Measurements from ENCODE around the gene RAB26. TPM values are rescaled to one million over a fixed set of nuclear protein-coding genes. Genes with fewer than 3 reads are reported as not detected.
"Not testable (repeated sequence)": the region's sequence is repeated elsewhere in the genome, so short reads cannot be mapped to it uniquely, and the experiment has no call there.

The RAB26 gene
- total RNA-seq, 2 experiments from 2014 or later = 0.26 to 0.31 TPM

GRCh38 chr16:2129890-2130447 lies 18.5 kb upstream of the RAB26 start:
- H3K4me3 Mint-ChIP-seq; CTCF ChIA-PET; H3K9me3 Mint-ChIP-seq (ENCODE audit: insufficient read depth); H3K27me3 Mint-ChIP-seq (ENCODE audit: low read depth); DNase-seq; POLR2A ChIA-PET; H3K36me3 Mint-ChIP-seq (ENCODE audit: low read depth); ATAC-seq; H3K4me1 Mint-ChIP-seq (ENCODE audit: low read depth): not testable (repeated sequence)
- H3K27ac Mint-ChIP-seq = peak overlapping the region; percentile 20

- POLR2A ChIA-PET; H3K4me3 Mint-ChIP-seq; H3K27ac Mint-ChIP-seq; H3K27me3 Mint-ChIP-seq (ENCODE audit: low read depth); H3K4me1 Mint-ChIP-seq (ENCODE audit: low read depth); DNase-seq; CTCF ChIA-PET; ATAC-seq; H3K9me3 Mint-ChIP-seq (ENCODE audit: insufficient read depth); H3K36me3 Mint-ChIP-seq (ENCODE audit: low read depth): not testable (repeated sequence)
Observed at GRCh38 chr16:2133797-2134196, 14.6 kb upstream of the RAB26 start.

DNA sequence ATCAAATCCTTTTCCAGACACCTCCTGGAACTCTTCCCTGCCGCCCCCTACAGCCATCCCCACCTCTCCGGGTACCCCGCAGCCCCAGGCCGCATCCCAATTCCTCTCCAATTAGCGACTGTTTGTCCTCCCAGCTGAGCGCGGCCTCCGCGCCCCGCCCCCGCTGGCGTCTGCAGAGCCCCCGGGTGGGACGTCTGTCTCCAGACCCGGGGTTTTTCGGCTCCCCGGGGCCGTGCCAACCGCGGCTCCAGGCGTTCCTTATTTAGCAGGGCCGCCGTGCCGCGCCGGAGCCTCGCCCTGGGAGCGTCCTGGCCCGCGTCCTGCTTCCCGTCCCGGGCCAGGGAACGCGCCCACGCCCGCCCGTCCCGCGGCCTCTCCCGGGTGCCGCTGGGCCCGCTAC lies 13.4 kb upstream of the RAB26 start:
- H3K36me3 Mint-ChIP-seq (ENCODE audit: low read depth); H3K4me1 Mint-ChIP-seq (ENCODE audit: low read depth); H3K27me3 Mint-ChIP-seq (ENCODE audit: low read depth); POLR2A ChIA-PET; H3K9me3 Mint-ChIP-seq (ENCODE audit: insufficient read depth); CTCF ChIA-PET; DNase-seq; ATAC-seq: not testable (repeated sequence)
- H3K4me3 Mint-ChIP-seq = peak overlapping the region; percentile 80
- peak overlapping the region; percentile 66 for H3K27ac Mint-ChIP-seq

GRCh38 chr16:2135770-2136490 lies 12.5 kb upstream of the RAB26 start, which contains the start of gene PKD1:
Gene PKD1, minus strand, starts transcription at chr16:2135898. Its CDS starts 209 bp downstream, at chr16:2135689.
- H3K9me3 Mint-ChIP-seq (ENCODE audit: insufficient read depth); H3K27me3 Mint-ChIP-seq (ENCODE audit: low read depth); H3K36me3 Mint-ChIP-seq (ENCODE audit: low read depth): not testable (repeated sequence)
- POLR2A ChIA-PET = interaction anchor here (1.3 to 1.5 kb wide), 2 partner anchors 16 to 19 kb away, joined by 4 to 6 read pairs; partner anchors contain the start of gene TRAF7
- peak; percentile 98 for DNase-seq
- Mint-ChIP-seq H3K4me3 (peak within 1 kb of the TSS; percentile 91), H3K27ac (peak within 1 kb of the TSS; percentile 95), H3K4me1 (ENCODE audit: low read depth) (peaks cover 11% of the 10 kb centered on the region)
- ATAC-seq = peak; percentile 95
- CTCF ChIA-PET = interaction anchor here (0.6 to 2.1 kb wide), 5 partner anchors 12 to 377 kb away, joined by 3 to 13 read pairs (median 8); partner anchors contain the start of gene TRAF7

DNA sequence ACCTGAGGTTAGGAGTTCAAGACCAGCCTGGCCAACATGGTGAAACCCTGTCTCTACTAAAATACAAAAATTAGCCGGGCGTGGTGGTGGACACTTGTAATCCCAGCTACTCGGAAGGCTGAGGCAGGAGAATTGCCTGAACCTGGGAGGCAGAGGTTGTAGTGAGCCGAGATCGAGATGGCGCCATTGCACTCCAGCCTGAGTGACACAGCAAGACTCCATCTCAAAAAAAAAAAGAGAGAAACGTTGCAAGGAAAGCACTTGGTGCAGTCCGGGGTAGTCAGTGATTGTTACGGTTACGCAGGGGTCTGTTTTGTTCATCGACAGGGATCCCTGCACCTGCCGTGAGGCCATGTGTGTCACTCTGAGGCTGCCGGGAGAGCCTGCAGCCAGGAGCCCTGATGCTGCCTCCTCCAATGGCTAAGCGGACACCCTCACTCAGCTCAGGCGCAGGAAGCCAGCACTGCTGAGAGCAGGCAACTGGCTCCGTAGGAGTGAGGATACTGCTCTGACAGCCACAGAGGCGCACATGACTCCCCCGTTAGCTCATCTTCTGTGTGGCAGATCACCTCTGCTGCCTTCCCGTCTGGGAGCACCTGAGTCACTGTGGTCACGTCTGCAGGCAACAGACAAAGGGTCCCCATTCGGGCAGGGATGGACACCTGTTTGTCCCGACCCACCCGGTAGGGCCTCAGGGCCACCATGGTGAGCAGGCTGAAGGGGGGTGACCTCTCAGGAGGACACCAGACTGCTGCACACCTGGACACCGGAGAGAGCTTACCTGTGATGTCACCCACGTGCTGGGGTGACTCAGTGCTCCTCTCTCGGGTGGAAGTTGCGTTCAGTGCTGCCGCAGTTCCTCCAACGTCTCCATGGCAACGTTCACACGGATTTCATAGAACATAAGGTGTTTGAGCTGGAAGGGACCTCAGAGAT lies 5.2 kb upstream of the RAB26 start:
- DNase-seq (no peak), ATAC-seq (peak; percentile 25)
- Mint-ChIP-seq H3K4me3 (no peak overlapping the region), H3K9me3 (ENCODE audit: insufficient read depth) (no peaks in the 10 kb centered on the region), H3K4me1 (ENCODE audit: low read depth) (peaks cover 5% of the 10 kb centered on the region), H3K36me3 (ENCODE audit: low read depth) (no peaks in the 10 kb centered on the region), H3K27me3 (ENCODE audit: low read depth) (no peaks in the 10 kb centered on the region), H3K27ac (no peak overlapping the region)
- ChIA-PET POLR2A (interaction anchor here (1.2 kb wide), 1 partner anchor 12 kb away, joined by 5 read pairs; the partner anchor contains the start of gene TRAF7), CTCF (no interaction called here)

DNA sequence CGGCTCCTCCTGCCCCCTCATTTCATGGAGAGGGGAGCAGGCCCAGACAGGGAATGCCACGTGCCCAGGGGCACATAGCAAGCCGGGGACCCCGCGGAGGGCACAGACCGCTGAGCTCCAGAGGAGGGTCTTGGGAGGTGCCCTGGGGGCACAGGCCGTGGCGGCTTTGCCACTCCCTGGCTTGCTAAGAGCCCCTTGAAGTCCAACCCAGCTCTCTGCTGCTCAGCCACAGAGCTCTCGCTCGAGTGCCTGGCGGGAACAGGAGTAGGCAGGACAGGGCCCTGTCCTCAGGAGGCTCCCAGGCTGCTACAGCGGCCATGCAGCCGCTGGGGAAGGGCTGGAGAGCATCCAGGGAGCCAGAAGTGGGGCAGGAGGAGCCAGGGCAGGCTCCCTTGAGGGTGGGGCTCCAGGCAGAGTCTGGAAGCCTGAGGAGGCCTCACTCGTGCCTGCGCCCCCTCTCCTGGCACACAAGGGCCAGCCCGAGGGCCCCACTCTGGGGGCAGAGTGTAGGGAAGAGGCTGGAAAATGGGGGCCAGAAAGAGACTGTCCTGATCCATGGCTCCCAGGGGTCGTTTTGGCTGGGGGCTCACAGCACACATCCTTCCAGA lies 4.4 kb upstream of the RAB26 start:
- POLR2A ChIA-PET = interaction anchor here (1.2 to 3.6 kb wide), 2 partner anchors 11 kb away, joined by 5 to 39 read pairs; partner anchors contain the start of gene TRAF7
- no peak for ATAC-seq

GRCh38 chr16:2145843-2146242 lies 2.6 kb upstream of the RAB26 start:
- DNase-seq = no peak
- H3K4me1 Mint-ChIP-seq (ENCODE audit: low read depth) = peaks cover 15% of the 10 kb centered on the region
- ATAC-seq = no peak
- no peak overlapping the region for H3K27ac Mint-ChIP-seq
- H3K36me3 Mint-ChIP-seq (ENCODE audit: low read depth) = no peaks in the 10 kb centered on the region
- ChIA-PET CTCF (interaction anchor here (0.9 to 3.3 kb wide), 3 partner anchors 9 to 142 kb away, joined by 3 to 10 read pairs (median 4); partner anchors contain the start of gene TRAF7), POLR2A (interaction anchor here (0.7 to 3.6 kb wide), 2 partner anchors 9 to 155 kb away, joined by 3 to 39 read pairs; partner anchors contain the start of gene TRAF7)
- no peaks in the 10 kb centered on the region for H3K27me3 Mint-ChIP-seq (ENCODE audit: low read depth)
- no peaks in the 10 kb centered on the region for H3K9me3 Mint-ChIP-seq (ENCODE audit: insufficient read depth)
- H3K4me3 Mint-ChIP-seq = no peak overlapping the region

More for the DNA sequence above, 4.4 kb upstream of the RAB26 start:
- Mint-ChIP-seq H3K4me3 (no peak overlapping the region), H3K27me3 (ENCODE audit: low read depth) (no peaks in the 10 kb centered on the region), H3K4me1 (ENCODE audit: low read depth) (peaks cover 5% of the 10 kb centered on the region), H3K27ac (no peak overlapping the region), H3K36me3 (ENCODE audit: low read depth) (no peaks in the 10 kb centered on the region), H3K9me3 (ENCODE audit: insufficient read depth) (no peaks in the 10 kb centered on the region)
- no peak for DNase-seq
- CTCF ChIA-PET = no interaction called here

DNA sequence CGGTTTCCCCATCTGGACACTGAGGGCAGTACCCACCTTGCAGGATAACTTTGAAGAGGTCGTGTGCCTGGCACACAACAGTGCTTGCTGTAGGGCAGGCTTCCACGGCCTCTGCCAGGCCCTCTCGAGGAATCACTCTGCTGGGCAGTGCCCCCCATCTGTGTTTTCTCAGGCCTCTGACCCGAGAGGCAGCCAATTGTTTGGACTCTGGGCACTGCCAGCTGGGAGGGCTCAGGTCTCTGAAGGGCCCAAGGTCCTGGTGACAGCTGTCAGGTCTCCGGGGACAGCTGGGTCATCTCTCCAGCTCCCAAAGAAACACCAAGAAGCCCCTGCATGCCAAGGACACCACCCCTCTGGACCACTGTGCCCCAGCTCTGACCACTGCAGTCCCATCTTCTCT lies 1.0 kb upstream of the RAB26 start:
- ChIA-PET POLR2A (interaction anchor here (3.6 kb wide), 1 partner anchor 8 kb away, joined by 39 read pairs; the partner anchor contains the start of gene TRAF7), CTCF (interaction anchor here (1.3 to 3.3 kb wide), 6 partner anchors 12 to 156 kb away, joined by 3 to 10 read pairs (median 4); partner anchors contain the start of gene PKD1)
- no peak overlapping the region for H3K27ac Mint-ChIP-seq

DNA sequence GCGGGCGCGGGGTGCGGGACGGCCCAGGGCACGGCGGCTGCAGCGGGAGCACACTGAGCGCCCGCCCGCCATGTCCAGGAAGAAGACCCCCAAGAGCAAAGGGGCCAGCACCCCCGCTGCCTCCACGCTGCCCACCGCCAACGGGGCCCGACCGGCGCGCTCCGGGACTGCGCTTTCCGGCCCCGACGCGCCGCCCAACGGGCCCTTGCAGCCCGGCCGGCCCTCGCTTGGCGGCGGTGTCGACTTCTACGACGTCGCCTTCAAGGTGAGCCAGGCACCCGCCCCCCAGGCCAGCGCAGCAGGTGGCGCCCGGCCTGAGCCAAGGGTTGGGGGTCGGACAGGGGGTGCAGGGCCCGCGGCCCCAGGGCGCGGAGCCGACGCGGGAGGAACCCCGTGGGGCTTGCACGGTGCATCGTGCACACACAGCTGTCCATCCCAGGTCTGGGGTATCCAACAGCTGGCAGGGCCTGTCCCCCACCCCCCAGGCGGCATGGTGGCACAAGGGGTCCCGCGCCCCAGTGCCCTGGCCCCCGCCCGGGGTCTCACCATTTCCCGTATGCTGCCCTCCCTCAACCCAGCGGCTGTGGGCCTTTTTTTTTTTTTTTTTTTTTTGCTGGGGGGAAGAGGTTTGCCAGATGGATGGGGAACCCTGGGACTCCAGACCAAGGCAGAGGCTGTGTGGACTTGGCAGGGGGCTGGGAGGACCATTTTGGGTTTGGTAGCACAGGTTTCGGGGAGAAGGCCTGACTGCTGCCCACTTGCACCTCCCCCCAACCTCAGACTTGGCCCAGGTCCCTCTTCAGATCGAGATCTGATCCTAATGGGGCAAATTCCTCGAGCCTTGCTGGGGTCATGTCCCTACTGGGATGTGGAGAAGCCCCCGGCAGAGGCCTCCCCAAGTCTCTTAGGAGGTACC lies 547 bp downstream of the RAB26 start:
- H3K27ac Mint-ChIP-seq = no peak overlapping the region
- DNase-seq = peak; percentile 50
- H3K27me3 Mint-ChIP-seq (ENCODE audit: low read depth) = no peaks in the 10 kb centered on the region
- peaks cover 37% of the 10 kb centered on the region for H3K4me1 Mint-ChIP-seq (ENCODE audit: low read depth)
- H3K36me3 Mint-ChIP-seq (ENCODE audit: low read depth) = peaks cover 25% of the 10 kb centered on the region
- H3K9me3 Mint-ChIP-seq (ENCODE audit: insufficient read depth) = no peaks in the 10 kb centered on the region
- CTCF ChIA-PET = interaction anchor here (1.8 kb wide), 1 partner anchor 9 kb away, joined by 5 read pairs; no protein-coding TSS in a partner anchor
- ATAC-seq = peak; percentile 13
- peak overlapping the region; percentile 28 for H3K4me3 Mint-ChIP-seq
- POLR2A ChIA-PET = interaction anchor here (0.9 kb wide), 1 partner anchor 189 kb away, joined by 3 read pairs; no protein-coding TSS in a partner anchor

More for the DNA sequence above, 1.0 kb upstream of the RAB26 start:
- Mint-ChIP-seq H3K27me3 (ENCODE audit: low read depth) (no peaks in the 10 kb centered on the region), H3K36me3 (ENCODE audit: low read depth) (peaks cover 14% of the 10 kb centered on the region), H3K4me1 (ENCODE audit: low read depth) (peaks cover 26% of the 10 kb centered on the region), H3K9me3 (ENCODE audit: insufficient read depth) (no peaks in the 10 kb centered on the region), H3K4me3 (no peak overlapping the region)
- DNase-seq = no peak
- no peak for ATAC-seq

- DNase-seq = no peak
Observed at GRCh38 chr16:2149630-2150417, 1.4 kb downstream of the RAB26 start.

More at GRCh38 chr16:2149630-2150417, 1.4 kb downstream of the RAB26 start:
- ATAC-seq = no peak
- H3K4me3 Mint-ChIP-seq = peak overlapping the region; percentile 18
- peaks cover 38% of the 10 kb centered on the region for H3K4me1 Mint-ChIP-seq (ENCODE audit: low read depth)
- CTCF ChIA-PET = interaction anchor here (1.8 kb wide), 1 partner anchor 10 kb away, joined by 5 read pairs; no protein-coding TSS in a partner anchor
- no peaks in the 10 kb centered on the region for H3K27me3 Mint-ChIP-seq (ENCODE audit: low read depth)
- no peak overlapping the region for H3K27ac Mint-ChIP-seq
- H3K36me3 Mint-ChIP-seq (ENCODE audit: low read depth) = peaks cover 33% of the 10 kb centered on the region
- no peaks in the 10 kb centered on the region for H3K9me3 Mint-ChIP-seq (ENCODE audit: insufficient read depth)
- POLR2A ChIA-PET = interaction anchor here (0.9 kb wide), 1 partner anchor 190 kb away, joined by 3 read pairs; no protein-coding TSS in a partner anchor

Data from activated CD8-positive, alpha-beta T cell treated with anti-CD3 and anti-CD28 coated beads, Interleukin-2, amount 10 ng/mL, durations not matched to agents 7 days and 5 days (primary cell).